HEK293T (cell line): ENCODE measurements around the gene TMEM72.

ENCODE experiments used
- ELF4 ChIP-seq: fragments of 450-650 bp; IDR thresholded peaks from 2 replicates; pipeline ENCODE4 v1.6.1; 2017; ENCODE audit warnings: antibody characterized with exemption
- TARDBP ChIP-seq: fragments of 450-650 bp; IDR thresholded peaks from 2 replicates; pipeline ENCODE4 v1.6.1; 2016

DNA sequence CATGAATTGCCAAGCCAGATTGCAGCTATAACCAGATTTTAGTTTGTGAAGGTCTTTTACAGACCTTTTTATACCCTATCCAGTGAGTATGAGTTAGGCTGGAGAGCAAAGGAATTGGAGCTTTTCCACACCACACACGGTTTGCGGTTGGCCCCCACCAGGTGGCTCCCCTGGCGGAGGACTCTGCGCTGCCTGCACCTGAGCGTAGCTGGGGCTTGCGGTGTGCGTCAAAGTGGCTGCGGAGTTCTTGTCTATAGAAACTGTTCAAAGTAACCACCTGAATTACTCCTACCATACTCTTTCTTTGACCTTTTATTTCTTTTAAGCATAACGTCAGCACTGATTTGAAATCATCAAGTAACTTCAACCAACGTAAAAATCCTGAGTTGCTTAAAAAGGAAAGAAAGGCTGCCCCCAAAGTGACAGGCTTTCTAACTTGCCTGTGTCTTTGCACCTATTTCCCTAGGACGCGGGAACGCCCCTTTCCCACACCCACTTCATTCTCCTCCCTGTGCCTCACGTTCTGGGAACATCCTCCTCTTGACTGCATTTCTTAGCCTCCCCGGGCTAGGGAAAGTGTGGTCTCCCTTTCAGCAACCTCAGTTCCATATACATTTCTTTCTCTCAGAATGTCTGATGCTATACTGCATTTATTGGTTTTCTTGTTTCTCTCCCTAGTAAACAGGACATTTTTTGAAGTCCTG is 47.6 kb upstream of the TMEM72 start:
- TF ChIP-seq TARDBP (no peak), ELF4 (no peak)
